Measurements from ENCODE around the gene CBFA2T2.
"Not testable (repeated sequence)": the region's sequence is repeated elsewhere in the genome, so short reads cannot be mapped to it uniquely, and the experiment has no call there.

Gene CBFA2T2

GRCh38 chr20:33506576-33506975, 16.7 kb downstream of the CBFA2T2 start:
- Histone ChIP-seq H3K4me1 (ENCODE audit: control insufficient read depth, insufficient read depth, low read length, poor library complexity, severe bottlenecking) (no peaks in the 10 kb centered on the region), H3K27ac (ENCODE audit: insufficient read depth, low read length, poor library complexity, severe bottlenecking) (no peak overlapping the region)

GRCh38 chr20:33507461-33507860, 17.6 kb downstream of the CBFA2T2 start:
- no peaks in the 10 kb centered on the region for H3K4me1 ChIP-seq (ENCODE audit: control insufficient read depth, insufficient read depth, low read length, poor library complexity, severe bottlenecking)

More at GRCh38 chr20:33506576-33506975, 16.7 kb downstream of the CBFA2T2 start:
- H3K4me3 ChIP-seq (ENCODE audit: insufficient read depth, low read depth, low read length, poor library complexity, severe bottlenecking): no peak overlapping the region
- no peak for DNase-seq
- no peaks in the 10 kb centered on the region for H3K36me3 ChIP-seq (ENCODE audit: control insufficient read depth, insufficient read depth, low read length)
- no peaks in the 10 kb centered on the region for H3K27me3 ChIP-seq (replicated peaks; ENCODE audit: control insufficient read depth, insufficient read depth, low read length, poor library complexity, severe bottlenecking)
- H3K9me3 ChIP-seq (ENCODE audit: control insufficient read depth, low read length): no peaks in the 10 kb centered on the region

GRCh38 chr20:33508015-33508414, 18.1 kb downstream of the CBFA2T2 start:
- not testable (repeated sequence) for H3K4me3 ChIP-seq (ENCODE audit: insufficient read depth, low read depth, low read length, poor library complexity, severe bottlenecking); H3K27ac ChIP-seq (ENCODE audit: insufficient read depth, low read length, poor library complexity, severe bottlenecking); H3K4me1 ChIP-seq (ENCODE audit: control insufficient read depth, insufficient read depth, low read length, poor library complexity, severe bottlenecking); H3K9me3 ChIP-seq (ENCODE audit: control insufficient read depth, low read length); DNase-seq; H3K36me3 ChIP-seq (ENCODE audit: control insufficient read depth, insufficient read depth, low read length); H3K27me3 ChIP-seq (replicated peaks; ENCODE audit: control insufficient read depth, insufficient read depth, low read length, poor library complexity, severe bottlenecking)

More at GRCh38 chr20:33507461-33507860, 17.6 kb downstream of the CBFA2T2 start:
- no peaks in the 10 kb centered on the region for H3K36me3 ChIP-seq (ENCODE audit: control insufficient read depth, insufficient read depth, low read length)
- no peaks in the 10 kb centered on the region for H3K27me3 ChIP-seq (replicated peaks; ENCODE audit: control insufficient read depth, insufficient read depth, low read length, poor library complexity, severe bottlenecking)
- no peak overlapping the region for H3K27ac ChIP-seq (ENCODE audit: insufficient read depth, low read length, poor library complexity, severe bottlenecking)
- no peak overlapping the region for H3K4me3 ChIP-seq (ENCODE audit: insufficient read depth, low read depth, low read length, poor library complexity, severe bottlenecking)
- H3K9me3 ChIP-seq (ENCODE audit: control insufficient read depth, low read length): no peaks in the 10 kb centered on the region
- DNase-seq: no peak

GRCh38 chr20:33509057-33509456, 19.2 kb downstream of the CBFA2T2 start:
- not testable (repeated sequence) for DNase-seq; H3K27me3 ChIP-seq (replicated peaks; ENCODE audit: control insufficient read depth, insufficient read depth, low read length, poor library complexity, severe bottlenecking); H3K36me3 ChIP-seq (ENCODE audit: control insufficient read depth, insufficient read depth, low read length); H3K9me3 ChIP-seq (ENCODE audit: control insufficient read depth, low read length); H3K27ac ChIP-seq (ENCODE audit: insufficient read depth, low read length, poor library complexity, severe bottlenecking); H3K4me1 ChIP-seq (ENCODE audit: control insufficient read depth, insufficient read depth, low read length, poor library complexity, severe bottlenecking); H3K4me3 ChIP-seq (ENCODE audit: insufficient read depth, low read depth, low read length, poor library complexity, severe bottlenecking)

- not testable (repeated sequence) for DNase-seq; H3K36me3 ChIP-seq (ENCODE audit: control insufficient read depth, insufficient read depth, low read length); H3K4me1 ChIP-seq (ENCODE audit: control insufficient read depth, insufficient read depth, low read length, poor library complexity, severe bottlenecking); H3K9me3 ChIP-seq (ENCODE audit: control insufficient read depth, low read length); H3K27me3 ChIP-seq (replicated peaks; ENCODE audit: control insufficient read depth, insufficient read depth, low read length, poor library complexity, severe bottlenecking); H3K27ac ChIP-seq (ENCODE audit: insufficient read depth, low read length, poor library complexity, severe bottlenecking); H3K4me3 ChIP-seq (ENCODE audit: insufficient read depth, low read depth, low read length, poor library complexity, severe bottlenecking)
Observed at GRCh38 chr20:33511876-33512275, 22.0 kb downstream of the CBFA2T2 start.

GRCh38 chr20:33515569-33516216, 25.8 kb downstream of the CBFA2T2 start:
- Histone ChIP-seq H3K27me3 (replicated peaks; ENCODE audit: control insufficient read depth, insufficient read depth, low read length, poor library complexity, severe bottlenecking) (no peaks in the 10 kb centered on the region), H3K4me3 (ENCODE audit: insufficient read depth, low read depth, low read length, poor library complexity, severe bottlenecking) (no peak overlapping the region), H3K27ac (ENCODE audit: insufficient read depth, low read length, poor library complexity, severe bottlenecking) (no peak overlapping the region), H3K4me1 (ENCODE audit: control insufficient read depth, insufficient read depth, low read length, poor library complexity, severe bottlenecking) (no peaks in the 10 kb centered on the region), H3K9me3 (ENCODE audit: control insufficient read depth, low read length) (no peaks in the 10 kb centered on the region), H3K36me3 (ENCODE audit: control insufficient read depth, insufficient read depth, low read length) (no peaks in the 10 kb centered on the region)
- DNase-seq: no peak

- Histone ChIP-seq H3K4me1 (ENCODE audit: control insufficient read depth, insufficient read depth, low read length, poor library complexity, severe bottlenecking) (no peaks in the 10 kb centered on the region), H3K9me3 (ENCODE audit: control insufficient read depth, low read length) (no peaks in the 10 kb centered on the region), H3K27me3 (replicated peaks; ENCODE audit: control insufficient read depth, insufficient read depth, low read length, poor library complexity, severe bottlenecking) (no peaks in the 10 kb centered on the region), H3K27ac (ENCODE audit: insufficient read depth, low read length, poor library complexity, severe bottlenecking) (no peak overlapping the region), H3K4me3 (ENCODE audit: insufficient read depth, low read depth, low read length, poor library complexity, severe bottlenecking) (no peak overlapping the region), H3K36me3 (ENCODE audit: control insufficient read depth, insufficient read depth, low read length) (no peaks in the 10 kb centered on the region)
- no peak for DNase-seq
Observed at GRCh38 chr20:33516882-33517281, 27.0 kb downstream of the CBFA2T2 start.

- no peak overlapping the region for H3K4me3 ChIP-seq (ENCODE audit: insufficient read depth, low read depth, low read length, poor library complexity, severe bottlenecking)
- H3K27ac ChIP-seq (ENCODE audit: insufficient read depth, low read length, poor library complexity, severe bottlenecking): no peak overlapping the region
- H3K36me3 ChIP-seq (ENCODE audit: control insufficient read depth, insufficient read depth, low read length): no peaks in the 10 kb centered on the region
- no peaks in the 10 kb centered on the region for H3K27me3 ChIP-seq (replicated peaks; ENCODE audit: control insufficient read depth, insufficient read depth, low read length, poor library complexity, severe bottlenecking)
- H3K4me1 ChIP-seq (ENCODE audit: control insufficient read depth, insufficient read depth, low read length, poor library complexity, severe bottlenecking): no peaks in the 10 kb centered on the region
- H3K9me3 ChIP-seq (ENCODE audit: control insufficient read depth, low read length): no peaks in the 10 kb centered on the region
- no peak for DNase-seq
Observed at GRCh38 chr20:33518071-33518470, 28.2 kb downstream of the CBFA2T2 start.

- no peaks in the 10 kb centered on the region for H3K36me3 ChIP-seq (ENCODE audit: control insufficient read depth, insufficient read depth, low read length)
- H3K27ac ChIP-seq (ENCODE audit: insufficient read depth, low read length, poor library complexity, severe bottlenecking): no peak overlapping the region
- no peak overlapping the region for H3K4me3 ChIP-seq (ENCODE audit: insufficient read depth, low read depth, low read length, poor library complexity, severe bottlenecking)
- no peaks in the 10 kb centered on the region for H3K9me3 ChIP-seq (ENCODE audit: control insufficient read depth, low read length)
- no peaks in the 10 kb centered on the region for H3K27me3 ChIP-seq (replicated peaks; ENCODE audit: control insufficient read depth, insufficient read depth, low read length, poor library complexity, severe bottlenecking)
- no peaks in the 10 kb centered on the region for H3K4me1 ChIP-seq (ENCODE audit: control insufficient read depth, insufficient read depth, low read length, poor library complexity, severe bottlenecking)
- DNase-seq: no peak
Observed at GRCh38 chr20:33521461-33521860, 31.6 kb downstream of the CBFA2T2 start.

- Histone ChIP-seq H3K27me3 (replicated peaks; ENCODE audit: control insufficient read depth, insufficient read depth, low read length, poor library complexity, severe bottlenecking) (no peaks in the 10 kb centered on the region), H3K4me3 (ENCODE audit: insufficient read depth, low read depth, low read length, poor library complexity, severe bottlenecking) (no peak overlapping the region), H3K4me1 (ENCODE audit: control insufficient read depth, insufficient read depth, low read length, poor library complexity, severe bottlenecking) (no peaks in the 10 kb centered on the region), H3K27ac (ENCODE audit: insufficient read depth, low read length, poor library complexity, severe bottlenecking) (no peak overlapping the region), H3K36me3 (ENCODE audit: control insufficient read depth, insufficient read depth, low read length) (no peaks in the 10 kb centered on the region), H3K9me3 (ENCODE audit: control insufficient read depth, low read length) (no peaks in the 10 kb centered on the region)
- no peak for DNase-seq
Observed at GRCh38 chr20:33522256-33522820, 32.4 kb downstream of the CBFA2T2 start.

Measured in effector memory CD4-positive, alpha-beta T cell (primary cell).